Activated CD8-positive, alpha-beta memory T cell treated with anti-CD3 and anti-CD28 coated beads for 24 hours (primary cell): ENCODE measurements around the gene GALNTL6.
"Not testable (repeated sequence)": the region's sequence is repeated elsewhere in the genome, so short reads cannot be mapped to it uniquely, and the experiment has no call there.

Experiments used
- DNase-seq: peaks from one replicate; pipeline ENCODE4 v3.0.0-alpha.2; 2020

GALNTL6 gene

GRCh38 chr4:173001571-173001970 lies 1188.4 kb downstream of the GALNTL6 start:
- no peak for DNase-seq

DNA sequence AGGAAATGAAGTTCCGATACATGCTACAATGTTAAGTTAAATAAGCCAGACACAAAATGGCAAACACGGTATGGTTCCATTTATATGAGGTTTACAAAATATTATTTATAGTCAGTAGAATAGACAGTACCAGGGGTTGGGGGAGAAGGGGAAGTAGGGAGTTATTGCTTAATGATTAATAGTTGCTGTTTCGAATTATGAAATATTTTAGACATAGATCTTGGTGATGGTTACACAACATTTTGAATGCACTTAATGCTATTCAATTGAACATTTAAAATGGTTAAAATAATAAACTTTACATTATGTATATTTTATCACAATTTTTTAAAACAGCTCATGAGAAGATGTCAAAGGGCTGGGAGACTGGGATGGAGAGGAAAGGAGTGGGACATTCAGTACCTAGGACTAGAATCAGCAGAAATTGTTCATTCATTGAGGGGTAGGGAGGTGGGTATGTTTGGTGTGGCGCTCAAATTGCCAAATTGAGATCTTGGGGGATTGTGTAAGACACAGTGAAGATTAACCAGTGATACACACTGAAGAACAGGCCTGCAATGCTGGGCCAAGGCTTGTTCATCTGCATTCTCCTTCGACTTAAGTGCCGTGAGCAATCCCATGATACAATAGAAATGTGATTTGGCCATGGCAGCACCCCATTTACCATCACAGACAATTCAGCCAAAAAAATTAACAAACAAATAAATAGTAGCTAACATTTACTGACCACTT lies 1189.8 kb downstream of the GALNTL6 start:
- no peak for DNase-seq

DNA sequence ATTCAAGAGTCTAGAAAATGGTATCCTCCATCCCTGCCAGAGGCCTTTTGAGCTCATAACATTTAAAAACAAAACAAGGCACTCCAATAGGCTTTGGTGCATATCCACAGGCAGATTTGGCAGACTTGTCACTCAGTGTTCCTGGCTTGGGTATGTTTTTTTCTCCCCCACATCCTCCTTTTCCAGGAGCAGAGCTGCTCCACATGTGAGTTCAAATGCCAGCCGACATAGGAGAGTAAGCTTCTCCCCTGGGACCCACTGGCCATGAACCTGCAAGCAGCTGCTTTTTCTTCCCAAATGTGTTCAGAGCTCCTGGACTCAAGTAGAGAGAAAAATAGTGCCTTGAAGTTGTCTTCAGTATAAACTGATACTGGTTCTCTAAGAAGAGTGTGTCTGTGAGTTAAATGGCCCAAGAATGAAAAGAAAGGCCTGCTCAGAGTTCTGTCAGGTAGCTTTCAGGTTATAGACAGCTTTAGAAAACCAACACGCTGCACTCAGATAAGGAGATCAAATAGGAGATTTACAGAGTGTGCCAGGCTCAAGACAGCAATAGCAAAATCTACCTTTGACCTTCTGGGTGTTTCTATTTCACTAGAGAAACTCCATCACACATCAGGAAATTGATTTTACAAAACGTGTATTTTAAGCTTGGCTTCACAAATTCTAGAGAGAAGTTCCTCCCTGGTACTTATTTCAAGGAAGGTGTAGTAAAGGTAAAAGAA lies 1192.9 kb downstream of the GALNTL6 start:
- DNase-seq, result no peak

DNA sequence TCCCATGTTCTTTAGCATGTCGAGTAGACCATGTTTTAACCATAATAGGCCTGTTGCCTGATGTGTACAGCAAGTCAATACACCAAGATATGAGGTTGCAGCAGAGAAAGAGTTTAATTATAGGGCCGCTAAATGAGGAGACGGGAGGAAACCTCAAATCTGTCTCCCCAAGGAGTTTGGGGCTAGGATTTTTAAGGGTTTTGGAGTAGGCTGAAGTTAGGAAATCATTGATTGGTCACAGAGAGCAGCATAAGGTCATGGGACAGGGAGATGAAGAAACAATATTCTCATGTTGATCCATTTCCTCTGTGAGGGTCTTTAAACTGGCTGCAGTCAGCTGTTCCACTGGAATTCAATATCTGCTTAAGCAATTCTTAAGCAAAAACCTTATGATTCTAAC lies 1195.2 kb downstream of the GALNTL6 start:
- no peak for DNase-seq

DNA sequence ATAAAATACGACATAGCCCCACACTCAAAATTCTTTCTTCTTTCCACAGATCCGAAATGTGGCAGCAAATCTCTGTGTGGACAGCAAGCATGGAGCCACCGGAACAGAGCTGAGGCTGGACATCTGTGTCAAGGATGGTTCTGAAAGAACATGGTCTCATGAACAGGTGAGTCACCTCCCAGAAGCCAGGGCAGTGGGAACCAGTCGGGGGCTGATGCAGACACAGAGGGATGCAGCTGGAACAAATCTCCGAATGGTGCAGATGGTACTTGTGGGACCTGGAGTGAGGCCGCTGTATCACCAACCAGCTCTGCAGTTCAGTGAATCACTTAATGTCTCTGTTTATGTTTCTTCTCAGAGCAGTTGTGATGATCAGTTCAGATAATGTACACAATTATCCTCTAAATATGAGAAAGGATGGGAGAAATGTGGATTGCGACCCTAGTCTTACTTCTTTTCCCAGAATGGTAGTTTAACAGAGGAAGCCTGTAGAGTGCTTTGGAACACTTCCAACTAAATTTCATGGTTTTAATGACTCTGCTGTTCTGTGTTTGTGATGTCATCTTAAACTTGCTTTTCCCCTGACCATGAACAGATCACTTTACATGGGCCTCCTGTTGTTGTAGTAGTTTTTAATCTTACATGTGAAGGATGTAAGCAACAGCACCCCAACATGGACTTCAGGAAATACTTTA lies 1196.1 kb downstream of the GALNTL6 start:
- DNase-seq, result no peak

DNA sequence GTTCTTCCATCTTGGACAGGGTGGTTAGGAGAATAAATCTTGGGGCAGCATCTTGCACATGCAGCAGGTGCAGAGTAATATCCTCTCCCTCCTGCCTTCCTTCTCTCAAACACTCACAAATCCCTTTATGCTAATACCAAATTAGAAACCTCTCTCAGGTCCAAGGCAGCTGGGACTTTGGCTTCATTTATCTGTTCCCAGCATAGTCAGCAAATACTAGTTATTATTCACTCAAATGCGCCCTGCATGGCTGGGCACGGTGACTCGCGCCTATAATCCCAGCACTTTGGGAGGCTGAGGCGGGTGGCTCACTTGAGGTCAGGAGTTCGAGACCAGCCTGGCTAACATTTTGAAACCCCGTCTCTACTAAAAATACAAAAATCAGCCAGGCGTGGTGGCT lies 1199.4 kb downstream of the GALNTL6 start:
- no peak for DNase-seq

DNA sequence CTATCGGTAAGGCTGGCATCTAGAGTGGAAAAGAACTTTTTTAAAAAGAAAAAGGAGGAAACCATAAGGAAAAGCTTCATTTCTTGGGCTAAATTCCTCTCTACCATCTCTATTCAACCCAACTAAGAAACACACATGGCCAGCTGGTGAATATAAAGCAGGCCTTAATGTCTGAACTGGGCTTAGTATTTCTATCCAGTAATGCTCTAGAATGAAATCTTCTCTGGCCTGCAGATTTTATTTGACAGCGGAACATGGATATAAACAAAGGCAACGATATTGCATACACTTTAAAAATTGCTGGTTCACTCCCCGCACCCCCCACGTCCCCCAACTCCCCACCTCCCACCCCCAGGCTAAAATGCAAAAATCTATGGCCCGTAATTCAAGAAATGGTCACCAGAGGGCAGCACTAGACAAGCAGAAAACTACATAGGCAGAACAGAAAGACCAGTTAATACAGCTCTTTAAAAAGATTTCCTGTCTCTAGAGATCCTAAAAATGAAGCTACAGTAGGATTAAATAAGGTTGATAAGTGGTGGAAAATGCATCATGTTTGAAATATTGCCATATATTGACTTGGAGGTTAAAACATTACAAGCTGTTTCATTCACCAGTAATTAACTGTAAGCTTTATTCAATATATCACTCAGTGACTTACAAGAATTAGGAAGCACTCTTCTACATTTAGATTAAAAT lies 1200.2 kb downstream of the GALNTL6 start:
- DNase-seq, result peak; percentile 76

- DNase-seq, result no peak
Observed at GRCh38 chr4:173014113-173014558, 1200.9 kb downstream of the GALNTL6 start.

- DNase-seq, result no peak
Observed at GRCh38 chr4:173014836-173015235, 1201.6 kb downstream of the GALNTL6 start.

- no peak for DNase-seq
Observed at GRCh38 chr4:173017802-173018201, 1204.6 kb downstream of the GALNTL6 start.

DNA sequence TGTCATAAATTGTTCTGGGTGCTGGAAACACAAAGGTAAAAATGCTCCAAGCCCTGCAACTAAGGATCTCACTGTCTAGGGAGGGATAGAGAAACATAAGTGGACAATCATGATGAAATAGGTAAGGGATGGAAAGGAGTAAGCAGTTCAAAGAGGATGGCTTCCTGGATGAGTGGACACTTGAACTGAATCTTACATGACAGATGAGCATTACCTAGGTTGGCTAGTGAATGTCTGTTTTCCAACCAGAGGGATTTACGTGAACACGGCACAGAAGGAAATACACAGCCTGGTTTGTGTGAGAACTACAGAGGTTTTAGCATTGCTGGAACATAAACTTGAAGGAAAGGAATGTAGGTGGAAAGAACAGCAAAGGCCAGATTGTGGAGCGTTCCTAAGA lies 1205.2 kb downstream of the GALNTL6 start:
- DNase-seq, result no peak

DNA sequence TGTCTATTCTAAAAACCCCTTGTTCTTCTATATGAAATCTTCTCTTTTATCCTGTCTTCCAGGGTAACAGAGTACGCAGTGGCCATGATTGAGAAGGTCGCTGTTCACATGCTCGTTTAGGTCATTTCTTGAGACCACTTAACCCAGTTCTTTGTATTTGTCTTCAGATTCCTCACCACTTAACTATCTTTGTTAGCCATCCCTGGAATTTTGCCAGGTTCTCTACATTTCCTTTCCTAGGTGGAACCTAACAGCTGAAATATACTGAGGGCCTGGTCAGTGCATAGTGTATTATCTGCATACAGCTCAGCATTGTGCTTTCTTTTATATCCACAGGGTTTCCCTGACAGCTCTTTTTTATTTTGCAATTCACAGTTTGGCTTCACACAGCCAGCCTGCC lies 1206.5 kb downstream of the GALNTL6 start:
- no peak for DNase-seq

GRCh38 chr4:173021746-173022573 lies 1208.8 kb downstream of the GALNTL6 start:
- DNase-seq, result not testable (repeated sequence)

DNA sequence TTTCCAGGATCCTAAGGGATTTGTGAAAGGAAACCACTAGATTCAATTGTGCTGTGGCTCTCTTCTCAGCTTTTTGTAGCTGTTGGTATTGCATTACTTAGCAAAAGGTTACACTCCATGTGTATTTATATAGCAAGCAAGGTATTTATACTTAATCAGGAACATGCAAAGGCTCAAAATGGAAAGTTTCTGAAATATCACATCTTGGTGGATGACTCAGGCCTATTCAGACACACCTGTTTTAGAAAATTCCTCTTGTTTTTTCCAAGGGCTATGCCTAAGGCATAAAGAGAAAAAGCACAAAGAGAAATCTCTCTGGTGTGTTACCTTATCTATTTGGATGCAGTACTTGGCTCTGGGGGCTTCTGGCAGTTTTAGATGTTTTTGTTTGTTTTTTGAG lies 1211.0 kb downstream of the GALNTL6 start:
- DNase-seq, result no peak

GRCh38 chr4:173025131-173025530 lies 1211.9 kb downstream of the GALNTL6 start:
- no peak for DNase-seq

- no peak for DNase-seq
Observed at GRCh38 chr4:173037242-173037641, 1224.0 kb downstream of the GALNTL6 start.

GRCh38 chr4:173038192-173038896 lies 1225.1 kb downstream of the GALNTL6 start:
- DNase-seq, result no peak

GRCh38 chr4:173039617-173040577 lies 1226.7 kb downstream of the GALNTL6 start:
- no peak for DNase-seq

DNA sequence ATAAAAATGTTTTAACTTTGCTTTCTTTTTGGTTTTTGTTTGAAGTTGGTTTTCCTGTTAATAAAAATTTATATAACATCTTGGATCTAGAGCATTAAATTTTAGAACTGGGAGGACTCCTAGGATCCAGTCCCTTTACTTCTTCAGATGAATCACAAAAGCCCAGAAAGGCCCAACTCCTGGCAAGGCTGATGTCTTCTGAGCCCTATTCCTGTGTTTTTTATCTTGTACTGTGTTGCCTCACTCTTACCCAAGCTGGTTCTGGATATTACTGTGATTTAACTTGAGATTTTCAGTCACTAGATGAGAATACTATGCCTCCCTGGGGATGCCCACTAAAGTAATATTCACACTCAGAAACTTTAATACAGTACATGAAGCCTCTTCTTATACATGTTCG lies 1228.3 kb downstream of the GALNTL6 start:
- DNase-seq, result no peak

DNA sequence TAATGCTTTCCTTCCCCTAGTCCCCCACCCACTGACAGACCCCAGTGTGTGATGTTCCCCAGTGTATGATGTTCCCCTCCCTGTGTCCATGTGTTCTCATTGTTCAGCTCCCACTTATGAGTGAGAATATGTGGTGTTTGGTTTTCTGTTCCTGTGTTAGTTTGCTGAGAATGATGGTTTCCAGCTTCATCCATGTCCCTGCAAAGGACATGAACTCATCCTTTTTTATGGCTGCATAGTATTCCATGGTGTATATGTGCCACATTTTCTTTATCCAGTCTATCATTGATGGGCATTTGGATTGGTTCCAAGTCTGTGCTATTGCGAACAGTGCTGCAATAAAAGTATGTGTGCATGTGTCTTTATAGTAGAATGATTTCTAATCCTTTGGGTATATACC lies 1228.9 kb downstream of the GALNTL6 start:
- not testable (repeated sequence) for DNase-seq
